Duodenal mucosa (tissue), 2 donors: Measurements from ENCODE around the gene DCLK2.

Experiments
- H3K27ac ChIP-seq: one replicate; pipeline ENCODE4 v1.7.0; 2013; ENCODE audit warnings: low read depth, low read length
- H3K27me3 ChIP-seq, 2 donors: one replicate each; pipeline ENCODE4 v1.7.0; 2013; ENCODE audit warnings: low read length in 2 of 2, control low read depth in 1 of 2; ENCODE audit not compliant: insufficient read depth in 2 of 2, control insufficient read depth in 1 of 2
- H3K36me3 ChIP-seq, 2 donors: one replicate each; pipeline ENCODE4 v1.7.0; 2013; ENCODE audit warnings: low read length in 2 of 2, control low read depth in 1 of 2; ENCODE audit not compliant: insufficient read depth in 2 of 2, control insufficient read depth in 1 of 2
- H3K4me1 ChIP-seq, 2 donors: one replicate each; pipeline ENCODE4 v1.7.0; 2013; ENCODE audit warnings: low read length in 2 of 2, control low read depth in 1 of 2; ENCODE audit not compliant: insufficient read depth in 2 of 2, control insufficient read depth in 1 of 2
- H3K4me3 ChIP-seq, 2 donors: one replicate each; pipeline ENCODE4 v1.7.0; 2013; ENCODE audit warnings: low read length in 2 of 2, low read depth in 1 of 2
- H3K9ac ChIP-seq, 2 donors: one replicate each; pipeline ENCODE4 v1.7.0; 2013; ENCODE audit warnings: low read length in 2 of 2, low read depth in 1 of 2
- H3K9me3 ChIP-seq, 2 donors: one replicate each; pipeline ENCODE4 v1.7.0; 2013; ENCODE audit warnings: low read length in 2 of 2, control low read depth in 1 of 2; ENCODE audit not compliant: control insufficient read depth in 1 of 2

The DCLK2 gene

DNA sequence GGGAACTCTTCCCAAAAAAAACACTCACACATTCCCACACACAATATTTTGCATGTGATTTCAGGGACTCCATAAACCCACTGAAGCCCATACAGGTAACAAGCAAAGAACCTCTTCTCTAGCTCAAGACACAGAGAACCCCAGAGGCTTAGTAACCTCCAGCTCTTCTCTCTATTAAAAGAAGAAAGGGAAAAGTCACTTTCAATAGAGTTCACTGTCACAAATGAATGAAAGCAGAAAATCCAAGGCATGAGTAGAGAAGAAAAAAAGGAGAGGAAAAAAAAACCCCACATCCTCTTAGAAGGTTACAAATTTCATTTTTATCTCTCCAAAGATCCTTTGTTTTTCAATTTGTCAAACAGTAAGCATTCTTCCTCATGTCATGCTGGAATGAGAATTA, 30.7 kb upstream of the DCLK2 start:
- H3K27ac ChIP-seq = no peak overlapping the region
- peaks cover 0 to 4% of the 10 kb centered on the region in 2 donors for H3K27me3 ChIP-seq
- no peak overlapping the region for H3K4me3 ChIP-seq
- no peaks in the 10 kb centered on the region for H3K9me3 ChIP-seq
- no peaks in the 10 kb centered on the region for H3K36me3 ChIP-seq
- H3K9ac ChIP-seq = no peak overlapping the region
- H3K4me1 ChIP-seq = no peaks in the 10 kb centered on the region

DNA sequence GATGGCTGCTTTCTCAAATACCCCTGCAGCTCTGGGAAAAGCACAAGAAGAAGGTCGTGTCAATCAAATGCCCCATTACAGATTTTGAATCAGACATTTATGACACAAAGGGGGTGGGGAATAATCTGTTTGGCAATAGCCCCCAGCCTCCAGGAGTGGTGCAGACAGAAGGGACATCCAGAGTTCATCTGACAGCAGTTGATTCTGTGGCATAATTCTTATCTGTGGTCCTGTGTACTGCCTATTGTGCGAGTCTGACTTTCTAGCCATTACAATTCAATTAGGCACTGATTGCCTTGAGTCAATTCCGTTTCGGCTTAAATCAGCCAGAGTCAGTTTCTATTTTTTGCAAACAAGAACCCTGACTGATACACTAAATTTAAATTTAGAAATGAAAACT, 28.6 kb upstream of the DCLK2 start:
- H3K9ac ChIP-seq = no peak overlapping the region
- H3K4me3 ChIP-seq = no peak overlapping the region
- no peak overlapping the region for H3K27ac ChIP-seq
- no peaks in the 10 kb centered on the region for H3K4me1 ChIP-seq
- H3K27me3 ChIP-seq = peaks cover 0 to 4% of the 10 kb centered on the region in 2 donors
- no peaks in the 10 kb centered on the region for H3K36me3 ChIP-seq
- H3K9me3 ChIP-seq = no peaks in the 10 kb centered on the region

DNA sequence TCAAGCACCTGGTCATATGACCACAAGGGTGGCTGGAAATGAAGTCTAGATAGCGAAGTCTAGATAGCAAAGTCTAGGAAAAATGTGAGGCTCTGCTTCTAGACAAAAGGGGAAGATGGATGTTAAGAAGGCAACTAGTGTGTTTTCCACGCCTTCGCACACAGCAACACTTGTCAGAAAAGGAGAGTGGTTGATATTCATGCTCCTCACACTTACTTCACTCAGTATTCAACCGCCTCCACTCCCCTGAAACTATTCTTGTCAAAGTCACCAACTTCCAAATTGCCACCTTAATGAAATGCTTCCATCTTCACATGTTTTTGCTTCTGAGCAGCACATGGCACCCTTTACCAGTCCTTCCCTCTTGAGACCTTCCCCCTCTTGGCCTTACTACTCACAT, 27.7 kb upstream of the DCLK2 start:
- Histone ChIP-seq H3K36me3 (no peaks in the 10 kb centered on the region), H3K27me3 (no peaks in the 10 kb centered on the region), H3K9me3 (peaks cover 0 to 2% of the 10 kb centered on the region in 2 donors)

GRCh38 chr4:150051111-150051510, 27.1 kb upstream of the DCLK2 start:
- Histone ChIP-seq H3K9ac (no peak overlapping the region), H3K27ac (no peak overlapping the region), H3K36me3 (no peaks in the 10 kb centered on the region), H3K27me3 (no peaks in the 10 kb centered on the region), H3K4me1 (no peaks in the 10 kb centered on the region), H3K4me3 (no peak overlapping the region), H3K9me3 (peaks cover 0 to 4% of the 10 kb centered on the region in 2 donors)

More for the DNA sequence above, 27.7 kb upstream of the DCLK2 start:
- no peak overlapping the region for H3K27ac ChIP-seq
- no peak overlapping the region for H3K9ac ChIP-seq
- no peak overlapping the region for H3K4me3 ChIP-seq
- H3K4me1 ChIP-seq = no peaks in the 10 kb centered on the region

DNA sequence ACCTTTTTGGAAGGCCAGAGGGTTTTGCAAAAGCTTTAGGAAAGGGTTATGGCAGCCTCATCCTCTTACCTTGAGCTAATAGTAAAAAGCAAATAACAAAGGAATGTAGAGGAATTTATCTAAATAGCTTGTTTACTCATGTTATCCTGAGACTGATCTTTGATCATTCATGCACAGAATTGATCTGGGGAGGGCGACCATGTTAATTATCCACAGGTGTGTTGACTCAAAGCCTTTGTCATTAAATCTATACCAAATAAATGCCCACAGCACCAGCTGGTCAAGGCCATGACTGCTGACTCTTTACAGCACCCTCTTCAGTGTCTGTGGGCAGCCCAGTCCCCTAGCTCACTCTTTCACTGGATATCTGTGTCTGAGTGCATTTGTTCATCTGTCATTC, 22.8 kb upstream of the DCLK2 start:
- H3K4me1 ChIP-seq = no peaks in the 10 kb centered on the region
- no peaks in the 10 kb centered on the region for H3K27me3 ChIP-seq
- H3K4me3 ChIP-seq = no peak overlapping the region
- no peak overlapping the region for H3K9ac ChIP-seq
- no peak overlapping the region for H3K27ac ChIP-seq
- peaks cover 0 to 4% of the 10 kb centered on the region in 2 donors for H3K9me3 ChIP-seq
- H3K36me3 ChIP-seq = no peaks in the 10 kb centered on the region

DNA sequence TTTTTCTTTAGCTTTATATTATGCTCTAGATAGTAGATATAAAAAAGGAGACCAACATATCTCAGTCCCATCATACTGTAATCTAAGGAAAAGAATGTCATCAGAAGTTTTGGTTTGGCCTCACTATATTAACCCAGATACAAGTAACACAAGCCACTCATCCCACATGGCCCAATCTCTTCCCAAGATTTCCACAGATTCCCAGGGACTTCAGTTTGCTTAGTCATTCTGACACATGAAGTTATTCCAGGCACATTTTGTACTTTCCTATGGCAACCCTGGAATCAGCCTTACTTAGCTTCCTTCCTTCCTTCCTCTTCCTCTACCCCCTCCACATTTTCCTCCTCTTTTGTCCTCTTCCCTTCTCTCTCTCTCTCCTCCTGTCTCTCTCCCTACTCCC, 21.7 kb upstream of the DCLK2 start:
- no peaks in the 10 kb centered on the region for H3K4me1 ChIP-seq
- H3K36me3 ChIP-seq = no peaks in the 10 kb centered on the region
- no peak overlapping the region for H3K4me3 ChIP-seq
- H3K27ac ChIP-seq = no peak overlapping the region
- no peaks in the 10 kb centered on the region for H3K27me3 ChIP-seq
- H3K9ac ChIP-seq = no peak overlapping the region
- peaks cover 0 to 4% of the 10 kb centered on the region in 2 donors for H3K9me3 ChIP-seq

DNA sequence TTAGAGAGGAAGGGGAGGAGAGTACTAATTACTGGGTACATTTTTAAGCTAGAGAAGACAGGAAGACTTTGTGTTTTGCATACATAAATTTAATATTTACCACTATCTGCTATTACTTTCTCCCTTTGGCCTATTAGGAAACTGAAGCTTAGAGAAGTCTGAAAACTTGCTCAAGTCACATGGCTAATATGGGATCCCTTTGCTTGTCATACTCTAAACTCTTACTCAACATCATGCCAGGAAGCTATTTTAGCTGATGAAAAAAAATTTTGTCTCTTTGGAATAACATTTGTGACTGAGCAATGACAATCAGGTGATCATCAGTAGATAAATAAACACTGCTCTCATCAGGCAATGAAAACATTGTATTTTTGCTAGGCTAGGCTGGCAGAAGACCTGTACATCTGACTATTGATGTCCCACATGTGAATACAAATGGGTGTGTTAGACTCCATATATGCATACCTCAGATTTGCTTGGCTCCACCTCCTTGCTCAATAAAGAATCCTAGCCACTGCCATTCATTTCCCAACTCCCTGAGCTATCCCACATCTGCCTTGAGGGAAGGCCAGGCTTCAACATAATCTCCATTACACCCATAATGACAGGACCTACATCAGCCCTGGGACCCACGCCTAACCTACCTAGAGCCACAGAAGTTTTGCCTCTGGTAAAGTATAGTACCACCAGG, 17.0 kb upstream of the DCLK2 start:
- Histone ChIP-seq H3K36me3 (no peaks in the 10 kb centered on the region), H3K27me3 (peaks cover 0 to 1% of the 10 kb centered on the region in 2 donors), H3K9me3 (no peaks in the 10 kb centered on the region), H3K4me1 (no peaks in the 10 kb centered on the region), H3K4me3 (no peak overlapping the region), H3K9ac (no peak overlapping the region), H3K27ac (no peak overlapping the region)

DNA sequence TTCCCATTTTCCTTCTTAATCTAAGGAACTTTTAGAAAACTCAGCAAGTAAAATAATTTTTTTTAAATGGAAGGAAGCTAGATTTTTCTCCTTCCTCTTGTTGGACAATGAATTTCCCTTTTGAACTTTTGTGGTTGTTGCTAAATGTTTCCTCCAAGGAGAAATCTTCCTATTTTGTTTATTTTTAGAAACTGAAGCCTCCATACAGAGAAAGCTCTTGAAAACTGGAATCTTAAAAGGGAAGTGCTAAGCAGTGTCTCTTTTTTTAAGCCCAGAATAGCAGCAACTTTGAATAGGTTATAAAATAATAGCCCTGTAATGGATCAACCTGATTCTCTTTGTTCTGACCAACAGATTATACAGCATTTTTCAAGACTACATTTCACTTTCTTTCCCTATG, 15.1 kb upstream of the DCLK2 start:
- Histone ChIP-seq H3K27me3 (peaks cover 0 to 4% of the 10 kb centered on the region in 2 donors), H3K36me3 (no peaks in the 10 kb centered on the region), H3K27ac (no peak overlapping the region), H3K9me3 (no peaks in the 10 kb centered on the region), H3K9ac (no peak overlapping the region), H3K4me1 (no peaks in the 10 kb centered on the region), H3K4me3 (no peak overlapping the region)

DNA sequence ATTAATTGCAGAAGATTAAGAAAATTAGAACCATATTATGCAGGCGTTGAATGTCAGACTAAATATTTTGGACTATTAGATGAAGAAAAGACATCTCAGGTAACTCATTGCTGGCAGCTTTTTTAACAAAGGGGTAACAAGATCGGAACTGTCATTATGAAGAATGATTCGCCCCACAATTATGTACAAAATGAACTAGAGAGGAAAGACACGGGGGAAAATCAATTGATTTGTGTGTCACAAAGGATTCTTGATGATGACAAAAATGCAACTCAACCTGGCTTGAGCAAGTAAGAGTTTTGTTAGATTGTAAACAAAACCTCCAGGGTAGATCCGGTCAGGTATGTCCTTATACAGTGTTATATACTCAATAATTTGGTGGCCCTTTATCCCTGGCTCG, 12.5 kb upstream of the DCLK2 start:
- peaks cover 0 to 4% of the 10 kb centered on the region in 2 donors for H3K27me3 ChIP-seq
- no peak overlapping the region for H3K27ac ChIP-seq
- no peaks in the 10 kb centered on the region for H3K36me3 ChIP-seq
- H3K4me3 ChIP-seq = no peak overlapping the region
- H3K9ac ChIP-seq = no peak overlapping the region
- H3K9me3 ChIP-seq = no peaks in the 10 kb centered on the region
- H3K4me1 ChIP-seq = no peaks in the 10 kb centered on the region

DNA sequence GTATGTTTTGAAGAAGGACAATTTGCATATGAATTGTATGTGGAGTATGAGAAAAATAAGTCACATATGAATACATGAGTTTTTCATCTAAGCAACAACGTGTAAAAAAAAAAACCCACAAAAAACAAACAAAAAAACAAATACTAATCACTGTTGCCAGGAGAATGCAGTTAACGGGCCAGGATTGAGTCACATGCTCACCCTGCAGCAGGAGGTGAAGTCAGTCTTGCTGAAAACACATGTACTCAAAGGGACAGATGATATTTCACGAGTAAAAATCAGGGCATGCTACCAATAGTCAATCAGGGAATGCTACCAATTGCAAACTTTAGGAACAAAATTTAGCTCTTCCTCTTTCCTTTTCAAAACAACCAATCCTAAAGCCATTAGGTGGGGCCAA, 10.4 kb upstream of the DCLK2 start:
- Histone ChIP-seq H3K36me3 (no peaks in the 10 kb centered on the region), H3K4me3 (no peak overlapping the region), H3K4me1 (no peaks in the 10 kb centered on the region), H3K9me3 (no peaks in the 10 kb centered on the region), H3K27me3 (peaks cover 0 to 4% of the 10 kb centered on the region in 2 donors), H3K9ac (no peak overlapping the region), H3K27ac (no peak overlapping the region)
